Adrenal gland (tissue), 12 donors: ENCODE measurements around the gene CERS1. TPM values are rescaled to one million over a fixed set of nuclear protein-coding genes. Genes with fewer than 3 reads are reported as not detected.
A peak's percentile ranks its signal among the peaks of the same experiment; 100 is the strongest.

Source experiments
- DNase-seq, 7 donors: peaks; one replicate each; pipeline ENCODE4 v3.0.0-alpha.2; 2019 to 2020
- H3K27ac ChIP-seq, 5 donors: fragments of 200-600 bp; sonication (generic) in 4 of 5; 1 replicate in 3 of 5; 2 replicates in 2 of 5; pipeline versions ENCODE4 v1.5.1 to v1.8.0; 2016 to 2020; ENCODE audit warnings: mild to moderate bottlenecking in 1 of 5
- H3K27me3 ChIP-seq: fragments of 200-600 bp; 2 replicates; pipeline ENCODE4 v1.8.0; 2021
- H3K36me3 ChIP-seq, 2 donors: fragments of 200-600 bp; replicated peaks in 1 of 2; 1 replicate in 1 of 2; 2 replicates in 1 of 2; pipeline versions ENCODE4 v1.5.1 to v1.8.0; 2018 to 2022
- H3K4me1 ChIP-seq, 2 donors: fragments of 200-600 bp; replicated peaks in 1 of 2; 1 replicate in 1 of 2; 2 replicates in 1 of 2; pipeline versions ENCODE4 v1.5.1 to v1.8.0; 2018 to 2021
- H3K4me3 ChIP-seq, 4 donors: fragments of 200-600 bp; sonication (generic) in 3 of 4; one replicate each; pipeline ENCODE4 v1.5.1; 2016 to 2018
- H3K9me3 ChIP-seq, 3 donors: fragments of 200-600 bp; sonication (generic) in 1 of 3; replicated peaks in 1 of 3; 1 replicate in 2 of 3; 2 replicates in 1 of 3; pipeline versions ENCODE4 v1.5.1 to v1.8.0; 2016 to 2021
- POLR2A ChIP-seq, 2 donors: fragments of 450-650 bp; IDR thresholded peaks; one replicate each; pipeline ENCODE4 v1.6.1; 2017; ENCODE audit warnings: antibody characterized with exemption in 2 of 2, mild to moderate bottlenecking in 2 of 2, moderate library complexity in 1 of 2
- WGBS, 4 donors: extraction: QIAGEN DNeasy Blood & Tissue Kit in 2 of 4; methylation state at CpG; one replicate each; pipeline versions ENCODE4 v1.1.5 to v1.1.7; 2013 to 2017; 5-methylcytosine and 5-hydroxymethylcytosine counted together
- intact Hi-C, 2 donors: fragments of 100-400 bp; cut with DNase I; formaldehyde crosslinking; loops; one replicate each; pipeline versions ENCODE4 v1.14.1 to v1.15.0; 2022 to 2023
- polyA plus RNA-seq, 3 donors: library from polyadenylated mRNA; stranded (reverse); fragments of 200-250 nt in 2 of 3; fragments of 350-450 nt in 1 of 3; fragmentation: Illumina TruSeq in 1 of 3; extraction: RNeasy Lipid Tissue Mini Kit (QIAGEN cat#74804) in 1 of 3; gene quantifications; one replicate each; pipeline ENCODE4 v1.2.3, GENCODE V29; 2013 to 2014
- total RNA-seq, 9 donors: library from RNA; depleted of rRNA in 4 of 9; stranded (reverse); fragments of >200 nt in 4 of 9; fragments of 120-200 nt in 1 of 9; fragmentation: NEBNext Ultra II Directional in 1 of 9; extraction: Animal tissue kit (Norgen Biotek cat#: 25700) in 1 of 9; gene quantifications; one replicate each; pipeline versions ENCODE4 v1.1.0 to v1.2.4, GENCODE V29; 2013 to 2023
- TF ChIP-seq, protein P1 (sequence below), 6 experiments: fragments of 450-650 bp in 4 of 6; fragments of 200-600 bp in 2 of 6; sonication (generic) in 1 of 6; IDR thresholded peaks; 1 replicate in 5 of 6; 2 replicates in 1 of 6; pipeline versions ENCODE4 v1.5.1 to v1.8.0; 2016 to 2021; ENCODE audit warnings: antibody characterized with exemption in 6 of 6, mild to moderate bottlenecking in 2 of 6, moderate library complexity in 1 of 6
- donor health status: healthy with polysubstance abuse.
- donor health status: Bipolar disorder and iron deficiency.
- donor health status: DM: yes; HTN: yes; CAD: no.
- donor health status: DM: no; HTN: no; CAD: no.
- donor health status: DM: no; HTN: no; CAD: no.
- donor health status: DM: yes; HTN: yes; CAD: no.

The CERS1 gene
- total and polyA plus RNA-seq, 12 donors: 0.29 to 4.3 (median 1.8) TPM; not detected in 3

DNA sequence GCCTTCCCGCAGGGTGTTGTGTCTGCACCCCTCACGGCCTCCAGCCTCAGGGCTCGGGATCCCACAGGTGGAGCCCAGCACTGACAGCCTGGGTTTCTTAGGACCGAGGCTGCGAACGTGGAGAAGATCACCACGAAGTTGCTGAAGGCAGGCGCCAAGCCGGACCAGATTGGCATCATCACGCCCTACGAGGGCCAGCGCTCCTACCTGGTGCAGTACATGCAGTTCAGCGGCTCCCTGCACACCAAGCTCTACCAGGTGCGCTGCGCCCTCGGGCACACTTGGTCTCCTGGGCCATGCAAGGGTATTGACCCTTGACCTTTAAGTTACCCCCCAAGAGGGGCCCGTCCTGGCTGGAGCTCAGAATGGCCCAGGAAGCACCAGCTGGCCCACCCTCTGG, 35.2 kb downstream of the CERS1 start:
- WGBS, 4 donors: 84 to 92% (median 91%) methylated on average over 9 to 17 of the region's 17 CpGs
- H3K4me1 ChIP-seq: peaks cover 0 to 4% of the 10 kb centered on the region in 2 donors
- no peak overlapping the region for H3K27ac ChIP-seq
- no peaks in the 10 kb centered on the region for H3K9me3 ChIP-seq
- no peak overlapping the region for H3K4me3 ChIP-seq
- H3K27me3 ChIP-seq: no peaks in the 10 kb centered on the region
- TF ChIP-seq, protein P1, sequence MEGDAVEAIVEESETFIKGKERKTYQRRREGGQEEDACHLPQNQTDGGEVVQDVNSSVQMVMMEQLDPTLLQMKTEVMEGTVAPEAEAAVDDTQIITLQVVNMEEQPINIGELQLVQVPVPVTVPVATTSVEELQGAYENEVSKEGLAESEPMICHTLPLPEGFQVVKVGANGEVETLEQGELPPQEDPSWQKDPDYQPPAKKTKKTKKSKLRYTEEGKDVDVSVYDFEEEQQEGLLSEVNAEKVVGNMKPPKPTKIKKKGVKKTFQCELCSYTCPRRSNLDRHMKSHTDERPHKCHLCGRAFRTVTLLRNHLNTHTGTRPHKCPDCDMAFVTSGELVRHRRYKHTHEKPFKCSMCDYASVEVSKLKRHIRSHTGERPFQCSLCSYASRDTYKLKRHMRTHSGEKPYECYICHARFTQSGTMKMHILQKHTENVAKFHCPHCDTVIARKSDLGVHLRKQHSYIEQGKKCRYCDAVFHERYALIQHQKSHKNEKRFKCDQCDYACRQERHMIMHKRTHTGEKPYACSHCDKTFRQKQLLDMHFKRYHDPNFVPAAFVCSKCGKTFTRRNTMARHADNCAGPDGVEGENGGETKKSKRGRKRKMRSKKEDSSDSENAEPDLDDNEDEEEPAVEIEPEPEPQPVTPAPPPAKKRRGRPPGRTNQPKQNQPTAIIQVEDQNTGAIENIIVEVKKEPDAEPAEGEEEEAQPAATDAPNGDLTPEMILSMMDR (IDR thresholded peaks at IDR 0.05): no peak
- TF ChIP-seq POLR2A (IDR thresholded peaks at IDR 0.05): no peak
- intact Hi-C loops: no loop called here
- H3K36me3 ChIP-seq: peaks cover 0 to 100% of the 10 kb centered on the region in 2 donors
- DNase-seq: no peak

DNA sequence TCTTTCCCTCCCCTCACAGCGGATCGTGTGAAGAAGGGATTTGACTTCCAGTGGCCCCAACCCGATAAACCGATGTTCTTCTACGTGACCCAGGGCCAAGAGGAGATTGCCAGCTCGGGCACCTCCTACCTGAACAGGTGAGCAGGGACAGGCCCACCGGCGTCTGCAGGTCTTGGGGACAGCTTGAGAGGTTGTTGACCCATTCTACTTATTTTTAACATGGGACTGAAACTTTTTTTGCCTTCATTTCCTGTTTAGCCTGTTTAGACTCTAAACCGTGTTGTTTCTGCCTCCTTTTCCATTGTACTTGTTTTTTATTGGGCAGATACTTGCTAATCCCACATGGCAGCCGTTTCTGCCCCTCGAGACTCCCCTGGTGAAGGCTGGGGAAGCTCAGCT, 35.7 kb downstream of the CERS1 start:
- no peaks in the 10 kb centered on the region for H3K9me3 ChIP-seq
- peaks cover 0 to 100% of the 10 kb centered on the region in 2 donors for H3K36me3 ChIP-seq
- DNase-seq: no peak
- intact Hi-C loops: no loop called here
- TF ChIP-seq, protein P1 (IDR thresholded peaks at IDR 0.05): no peak
- no peak for TF ChIP-seq POLR2A (IDR thresholded peaks at IDR 0.05)
- H3K4me3 ChIP-seq: no peak overlapping the region
- H3K27me3 ChIP-seq: no peaks in the 10 kb centered on the region
- peaks cover 0 to 4% of the 10 kb centered on the region in 2 donors for H3K4me1 ChIP-seq
- peak overlapping the region in 1 of 5 donors; percentile 24 for H3K27ac ChIP-seq
- WGBS, 4 donors: 71 to 92% (median 79%) methylated on average over 11 of the region's 11 CpGs

DNA sequence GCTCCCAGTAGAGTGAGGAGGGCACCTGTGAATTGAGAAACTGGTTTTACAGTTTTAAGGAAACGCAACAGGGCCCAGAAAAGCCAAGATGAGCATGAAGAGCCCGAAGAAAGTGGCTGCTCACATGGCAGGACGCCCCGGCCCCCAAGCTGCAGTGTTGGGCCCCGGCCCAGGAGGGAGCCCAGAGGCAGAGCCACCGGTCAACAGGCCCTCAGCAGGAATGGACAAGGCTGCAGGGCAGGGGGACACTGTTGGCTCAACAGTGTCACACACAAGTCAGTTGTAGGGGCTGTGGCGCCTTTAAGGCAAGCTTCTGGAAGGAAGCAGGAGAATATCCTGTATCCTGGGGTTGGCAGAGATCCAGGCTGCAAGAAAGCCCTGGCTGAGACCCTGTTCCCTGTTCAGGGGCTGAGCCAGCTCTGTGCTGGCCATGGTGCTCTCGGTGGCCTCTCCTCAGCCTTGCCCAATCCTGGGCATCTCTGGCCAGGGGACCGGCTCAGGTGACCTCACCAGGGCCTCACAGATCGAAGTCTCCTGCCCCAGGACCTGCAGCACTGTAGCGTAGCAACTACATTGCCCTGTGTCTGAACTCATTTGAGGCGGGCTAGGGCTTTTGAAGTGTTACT, 36.2 kb downstream of the CERS1 start:
- H3K9me3 ChIP-seq: no peaks in the 10 kb centered on the region
- intact Hi-C loops: loop anchor here (10.0 kb wide), 2 partner anchors 385 to 405 kb away; no protein-coding TSS in a partner anchor
- 74 to 88% (median 78%) methylated on average over 8 to 12 of the region's 12 CpGs for WGBS, 4 donors
- peaks cover 0 to 4% of the 10 kb centered on the region in 2 donors for H3K4me1 ChIP-seq
- no peak for TF ChIP-seq POLR2A (IDR thresholded peaks at IDR 0.05)
- H3K27ac ChIP-seq: peak overlapping the region in 1 of 5 donors; percentile 24
- H3K27me3 ChIP-seq: no peaks in the 10 kb centered on the region
- no peak overlapping the region for H3K4me3 ChIP-seq
- peaks cover 0 to 100% of the 10 kb centered on the region in 2 donors for H3K36me3 ChIP-seq
- DNase-seq: peak in 3 of 7 donors; percentile 51 to 56 (median 52)

DNA sequence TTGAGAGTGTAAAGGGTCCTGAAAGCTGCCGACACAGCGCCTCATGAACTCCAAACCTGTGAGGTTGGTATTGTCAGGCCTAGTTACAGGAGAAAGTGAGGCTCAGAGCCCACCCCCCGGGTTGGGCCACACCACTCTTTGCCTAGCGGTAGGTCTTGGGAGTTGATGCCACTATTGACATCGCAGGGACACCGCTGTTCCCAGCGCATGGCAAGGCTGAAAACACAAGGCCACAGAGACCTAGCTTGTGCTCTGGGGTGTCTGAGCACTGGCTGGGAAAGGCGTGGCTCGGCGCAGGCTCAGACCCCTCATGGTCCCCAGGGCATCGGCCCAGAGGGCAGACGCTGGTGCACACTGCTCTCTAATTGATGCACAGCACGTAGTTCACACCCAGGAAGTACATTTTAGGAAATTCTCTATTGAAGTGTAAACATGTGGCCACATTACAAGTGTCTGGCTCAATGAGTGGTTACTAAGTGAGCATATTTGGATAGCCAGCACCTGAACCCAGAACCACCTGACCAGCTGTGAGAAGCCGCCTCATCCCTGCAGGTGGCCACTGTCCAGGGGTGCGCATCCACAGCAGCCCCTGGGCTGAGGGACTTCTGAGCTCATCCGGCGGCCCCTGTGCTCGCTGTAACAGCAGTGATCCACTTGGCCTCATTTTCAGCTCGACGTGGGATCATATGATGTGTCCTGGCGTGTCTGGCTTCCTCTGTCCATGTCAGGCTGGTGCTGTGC, 36.9 kb downstream of the CERS1 start:
- Histone ChIP-seq H3K4me3 (no peak overlapping the region), H3K27ac (no peak overlapping the region), H3K27me3 (no peaks in the 10 kb centered on the region), H3K36me3 (peaks cover 0 to 100% of the 10 kb centered on the region in 2 donors), H3K4me1 (peaks cover 0 to 4% of the 10 kb centered on the region in 2 donors), H3K9me3 (no peaks in the 10 kb centered on the region)
- 90 to 99% (median 94%) methylated on average over 6 to 21 of the region's 21 CpGs for WGBS, 4 donors
- TF ChIP-seq POLR2A (IDR thresholded peaks at IDR 0.05): no peak
- TF ChIP-seq, protein P1 (IDR thresholded peaks at IDR 0.05): no peak
- DNase-seq: no peak
- intact Hi-C loops: loop anchor here (10.0 kb wide), 2 partner anchors 384 to 404 kb away; no protein-coding TSS in a partner anchor
